Fibroblast of skin of scalp (primary cell): ENCODE results near the gene CHRM3. TPM values are rescaled to one million over a fixed set of nuclear protein-coding genes. Genes with fewer than 3 reads are reported as not detected.
"Not testable (repeated sequence)": the region's sequence is repeated elsewhere in the genome, so short reads cannot be mapped to it uniquely, and the experiment has no call there.

Experiments
- DNase-seq: peaks from one replicate; pipeline ENCODE4 v3.0.0-alpha.2; 2013
- polyA plus RNA-seq, 2 experiments: library from polyadenylated mRNA; unstranded; fragments of 120-200 nt; gene quantifications; one replicate each; pipeline ENCODE4 v1.2.1, GENCODE V29; 2013; ENCODE audit not compliant: insufficient read length in 2 of 2

Gene CHRM3
- not detected for polyA plus RNA-seq (2013, experiment 1 of 2; ENCODE audit: insufficient read length)
- polyA plus RNA-seq (2013, experiment 2 of 2; ENCODE audit: insufficient read length): 0.12 TPM

GRCh38 chr1:239386453-239387303, at the start of gene CHRM3:
TSS of gene CHRM3 (plus strand) at chr1:239386568. CDS start at chr1:239907452, 520,884 bp downstream.
- peak; percentile 4 for DNase-seq

GRCh38 chr1:239337799-239338430, 48.5 kb upstream of the CHRM3 start:
- DNase-seq: no peak

- no peak for DNase-seq
Observed at GRCh38 chr1:239347776-239348175, 38.6 kb upstream of the CHRM3 start.

- DNase-seq: no peak
Observed at GRCh38 chr1:239348635-239349353, 37.6 kb upstream of the CHRM3 start.

- DNase-seq: no peak
Observed at GRCh38 chr1:239349699-239350098, 36.7 kb upstream of the CHRM3 start.

GRCh38 chr1:239353536-239353935, 32.8 kb upstream of the CHRM3 start:
- no peak for DNase-seq

GRCh38 chr1:239354231-239354630, 32.1 kb upstream of the CHRM3 start:
- DNase-seq: no peak

- DNase-seq: no peak
Observed at GRCh38 chr1:239357867-239358266, 28.5 kb upstream of the CHRM3 start.

GRCh38 chr1:239361403-239361802, 25.0 kb upstream of the CHRM3 start:
- DNase-seq: peak; percentile 43

- DNase-seq: no peak
Observed at GRCh38 chr1:239363930-239364329, 22.4 kb upstream of the CHRM3 start.

- DNase-seq: no peak
Observed at GRCh38 chr1:239367196-239367810, 19.1 kb upstream of the CHRM3 start.

GRCh38 chr1:239368436-239369109, 17.8 kb upstream of the CHRM3 start:
- no peak for DNase-seq

- not testable (repeated sequence) for DNase-seq
Observed at GRCh38 chr1:239370869-239371268, 15.5 kb upstream of the CHRM3 start.

- no peak for DNase-seq
Observed at GRCh38 chr1:239382666-239383065, 3.7 kb upstream of the CHRM3 start.

- no peak for DNase-seq
Observed at GRCh38 chr1:239383714-239384113, 2.7 kb upstream of the CHRM3 start.

- no peak for DNase-seq
Observed at GRCh38 chr1:239387304-239388158, 1.2 kb downstream of the CHRM3 start.

- no peak for DNase-seq
Observed at GRCh38 chr1:239388159-239388485, 1.8 kb downstream of the CHRM3 start.

- DNase-seq: no peak
Observed at GRCh38 chr1:239388578-239388977, 2.2 kb downstream of the CHRM3 start.

GRCh38 chr1:239389703-239390102, 3.3 kb downstream of the CHRM3 start:
- DNase-seq: no peak

- DNase-seq: no peak
Observed at GRCh38 chr1:239392271-239392670, 5.9 kb downstream of the CHRM3 start.

- no peak for DNase-seq
Observed at GRCh38 chr1:239394107-239394506, 7.7 kb downstream of the CHRM3 start.
